ENCODE results near the gene RAPGEF4. TPM values are rescaled to one million over a fixed set of nuclear protein-coding genes. Genes with fewer than 3 reads are reported as not detected.

RAPGEF4 gene
- total and polyA plus RNA-seq, 9 of the 15 experiments (the other 6 are each of a cell fraction or from before 2014, with no cell fraction given), result 0.04 to 0.33 (median 0.13) TPM; not detected in 6

DNA sequence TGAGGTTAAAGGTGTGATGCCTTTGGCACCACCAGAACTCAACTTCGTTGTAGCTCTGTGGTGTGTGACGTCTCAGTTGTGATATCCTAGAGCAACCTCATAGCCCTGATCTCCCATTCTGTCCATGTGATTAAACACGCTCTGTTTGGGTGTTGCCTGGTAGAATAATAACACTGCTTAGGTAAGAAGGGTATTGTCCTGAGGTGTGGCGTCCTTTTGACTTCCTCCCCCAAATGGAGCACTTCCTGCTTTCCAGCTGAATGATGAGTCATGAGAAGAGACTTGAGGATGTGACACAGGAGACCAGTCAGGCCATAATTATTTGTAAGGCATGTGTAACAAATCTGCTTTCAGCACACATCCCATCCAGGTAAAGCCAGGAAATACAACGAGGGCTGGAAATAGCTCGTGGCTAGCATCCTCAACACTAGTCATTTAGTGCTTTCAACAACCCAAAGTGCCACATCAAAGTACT, 100.7 kb downstream of the RAPGEF4 start:
- H3K36me3 ChIP-seq (ENCODE audit: control insufficient read depth, insufficient read depth, low read length), result no peaks in the 10 kb centered on the region
- no peak overlapping the region for H3K9ac ChIP-seq (ENCODE audit: insufficient read depth in 1 of 2, low read depth in 2 of 2, low read length in 2 of 2)
- H3K27ac ChIP-seq (ENCODE audit: extremely low read depth, low read depth, low read length), result no peak overlapping the region
- H4K20me1 ChIP-seq (replicated peaks; ENCODE audit: control insufficient read depth, insufficient read depth, low read length), result no peaks in the 10 kb centered on the region
- in situ Hi-C loops (cut with MboI), result no loop called here
- no peak overlapping the region for H3K4me3 ChIP-seq
- DNase-seq (ENCODE audit: extremely low read depth in 1 of 4, low spot score in 3 of 4) (peak in 1 of 4 experiments; percentile 11), ATAC-seq (no peak; the same call in 2 of the 3 replicates), FAIRE-seq (no peak)
- BruUV-seq (replicated peaks), result no TSS peak
- under 1% methylated on average over 6 of the region's 6 CpGs for WGBS (ENCODE audit: insufficient coverage, low coverage, missing lambda C conversion rate)
- H3K4me2 ChIP-seq (ENCODE audit: insufficient read depth, low read length), result no peak overlapping the region
- no peaks in the 10 kb centered on the region; the same call in 1 of the 2 replicates for H3K9me3 ChIP-seq (replicated peaks; ENCODE audit: control insufficient read depth, insufficient read depth, low read depth, low read length)
- H3K4me1 ChIP-seq (replicated peaks in 1 of 2; ENCODE audit: control insufficient read depth in 2 of 2, insufficient read depth in 2 of 2, low read length in 2 of 2), result no peaks in the 10 kb centered on the region
- intact Hi-C loops (cut with micrococcal nuclease), result no loop called here
- H3K27me3 ChIP-seq (ENCODE audit: control insufficient read depth in 2 of 2, insufficient read depth in 2 of 2, low read length in 2 of 2), result no peaks in the 10 kb centered on the region; a peak in 2 of 5 replicates
- 0 out of 2 replicates have a peak overlapping the region, but pooled peaks have one; percentile 13 for H2AFZ ChIP-seq (ENCODE audit: low read depth, low read length)
- POLR2A ChIA-PET, result interaction anchor here (0.6 kb wide), 1 partner anchor 82 kb away, joined by 3 read pairs; no protein-coding TSS in a partner anchor
- CTCF ChIA-PET (ENCODE audit: low intra/inter-chr PET ratio), result interaction anchor here (0.7 kb wide), 1 partner anchor 771 kb away, joined by 3 read pairs; no protein-coding TSS in a partner anchor
- H3K79me2 ChIP-seq (ENCODE audit: control insufficient read depth, insufficient read depth, low read length), result no peaks in the 10 kb centered on the region
- H3K9me1 ChIP-seq (ENCODE audit: control insufficient read depth, insufficient read depth, low read length), result no peaks in the 10 kb centered on the region
- TF ChIP-seq, protein P1, sequence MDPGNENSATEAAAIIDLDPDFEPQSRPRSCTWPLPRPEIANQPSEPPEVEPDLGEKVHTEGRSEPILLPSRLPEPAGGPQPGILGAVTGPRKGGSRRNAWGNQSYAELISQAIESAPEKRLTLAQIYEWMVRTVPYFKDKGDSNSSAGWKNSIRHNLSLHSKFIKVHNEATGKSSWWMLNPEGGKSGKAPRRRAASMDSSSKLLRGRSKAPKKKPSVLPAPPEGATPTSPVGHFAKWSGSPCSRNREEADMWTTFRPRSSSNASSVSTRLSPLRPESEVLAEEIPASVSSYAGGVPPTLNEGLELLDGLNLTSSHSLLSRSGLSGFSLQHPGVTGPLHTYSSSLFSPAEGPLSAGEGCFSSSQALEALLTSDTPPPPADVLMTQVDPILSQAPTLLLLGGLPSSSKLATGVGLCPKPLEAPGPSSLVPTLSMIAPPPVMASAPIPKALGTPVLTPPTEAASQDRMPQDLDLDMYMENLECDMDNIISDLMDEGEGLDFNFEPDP (CRISPR knock-in tag; IDR thresholded peaks at IDR 0.05), result no peak
- TF ChIP-seq, protein P2, sequence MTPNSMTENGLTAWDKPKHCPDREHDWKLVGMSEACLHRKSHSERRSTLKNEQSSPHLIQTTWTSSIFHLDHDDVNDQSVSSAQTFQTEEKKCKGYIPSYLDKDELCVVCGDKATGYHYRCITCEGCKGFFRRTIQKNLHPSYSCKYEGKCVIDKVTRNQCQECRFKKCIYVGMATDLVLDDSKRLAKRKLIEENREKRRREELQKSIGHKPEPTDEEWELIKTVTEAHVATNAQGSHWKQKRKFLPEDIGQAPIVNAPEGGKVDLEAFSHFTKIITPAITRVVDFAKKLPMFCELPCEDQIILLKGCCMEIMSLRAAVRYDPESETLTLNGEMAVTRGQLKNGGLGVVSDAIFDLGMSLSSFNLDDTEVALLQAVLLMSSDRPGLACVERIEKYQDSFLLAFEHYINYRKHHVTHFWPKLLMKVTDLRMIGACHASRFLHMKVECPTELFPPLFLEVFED (CRISPR knock-in tag; conservative IDR thresholded peaks at IDR 0.05), result no peak
- peak; percentile 20; the same call in 1 of the 2 replicates for TF ChIP-seq SOX6 (IDR thresholded peaks at IDR 0.05)
- 0 out of 2 replicates have a peak, but pooled peaks have one; percentile 21 for TF ChIP-seq ELF1 (tag; IDR thresholded peaks at IDR 0.05)
- TF ChIP-seq GABPA (tag; conservative IDR thresholded peaks at IDR 0.05; ENCODE audit: low read depth), result peak; percentile 30; the same call in 1 of the 2 replicates
- TF ChIP-seq, protein P3, sequence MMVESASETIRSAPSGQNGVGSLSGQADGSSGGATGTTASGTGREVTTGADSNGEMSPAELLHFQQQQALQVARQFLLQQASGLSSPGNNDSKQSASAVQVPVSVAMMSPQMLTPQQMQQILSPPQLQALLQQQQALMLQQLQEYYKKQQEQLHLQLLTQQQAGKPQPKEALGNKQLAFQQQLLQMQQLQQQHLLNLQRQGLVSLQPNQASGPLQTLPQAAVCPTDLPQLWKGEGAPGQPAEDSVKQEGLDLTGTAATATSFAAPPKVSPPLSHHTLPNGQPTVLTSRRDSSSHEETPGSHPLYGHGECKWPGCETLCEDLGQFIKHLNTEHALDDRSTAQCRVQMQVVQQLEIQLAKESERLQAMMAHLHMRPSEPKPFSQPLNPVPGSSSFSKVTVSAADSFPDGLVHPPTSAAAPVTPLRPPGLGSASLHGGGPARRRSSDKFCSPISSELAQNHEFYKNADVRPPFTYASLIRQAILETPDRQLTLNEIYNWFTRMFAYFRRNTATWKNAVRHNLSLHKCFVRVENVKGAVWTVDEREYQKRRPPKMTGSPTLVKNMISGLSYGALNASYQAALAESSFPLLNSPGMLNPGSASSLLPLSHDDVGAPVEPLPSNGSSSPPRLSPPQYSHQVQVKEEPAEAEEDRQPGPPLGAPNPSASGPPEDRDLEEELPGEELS (CRISPR knock-in tag; IDR thresholded peaks at IDR 0.05; ENCODE audit: borderline replicate concordance), result no peak
- peak; percentile 79 for TF ChIP-seq SPI1 (IDR thresholded peaks at IDR 0.05; ENCODE audit: borderline replicate concordance, low read depth, low read length)
- no peak for TF ChIP-seq KDM1A (IDR thresholded peaks at IDR 0.05)
- TF ChIP-seq, protein P4, sequence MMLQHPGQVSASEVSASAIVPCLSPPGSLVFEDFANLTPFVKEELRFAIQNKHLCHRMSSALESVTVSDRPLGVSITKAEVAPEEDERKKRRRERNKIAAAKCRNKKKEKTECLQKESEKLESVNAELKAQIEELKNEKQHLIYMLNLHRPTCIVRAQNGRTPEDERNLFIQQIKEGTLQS (IDR thresholded peaks at IDR 0.05), result peak; percentile 56
- TF ChIP-seq, protein P4 (CRISPR knock-in tag; conservative IDR thresholded peaks at IDR 0.05), result no peak
- no peak for TF ChIP-seq CC2D1A (IDR thresholded peaks at IDR 0.05)
- TF ChIP-seq STAG1 (CRISPR knock-in tag; IDR thresholded peaks at IDR 0.05; ENCODE audit: borderline replicate concordance), result no peak

Measured in K562 (cell line).